Measurements from ENCODE around the gene GPSM1.

DNA sequence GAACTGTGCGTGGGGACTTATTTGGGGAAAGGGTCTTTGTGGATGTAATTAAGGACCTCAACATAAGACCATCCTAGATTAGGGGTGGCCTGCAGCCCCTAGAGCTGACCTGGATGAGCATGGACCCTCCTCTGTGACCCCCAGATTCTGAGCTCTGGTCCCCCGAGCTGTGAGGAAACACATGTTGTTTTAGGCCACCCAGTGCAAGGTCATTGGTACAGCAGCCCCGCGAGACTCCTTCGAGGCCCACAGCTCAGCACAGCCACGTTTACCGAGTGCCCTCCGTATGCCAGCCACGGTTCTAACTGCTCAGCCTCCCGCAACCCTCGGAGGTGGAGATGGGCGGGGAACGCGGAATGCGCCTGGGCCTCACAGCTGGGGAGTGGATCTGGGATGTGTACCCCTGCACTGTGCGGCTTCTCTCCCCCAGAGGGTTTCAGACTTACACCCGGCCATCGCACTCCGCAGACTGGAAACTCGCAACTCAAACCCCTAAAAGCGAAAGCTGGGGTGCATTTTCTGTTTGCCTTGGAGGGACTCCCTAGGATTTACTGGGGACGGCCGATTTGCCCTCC is 4.5 kb upstream of the GPSM1 start:
- no peak for TF ChIP-seq POLR2A (IDR thresholded peaks at IDR 0.05)
- TF ChIP-seq, protein P1, sequence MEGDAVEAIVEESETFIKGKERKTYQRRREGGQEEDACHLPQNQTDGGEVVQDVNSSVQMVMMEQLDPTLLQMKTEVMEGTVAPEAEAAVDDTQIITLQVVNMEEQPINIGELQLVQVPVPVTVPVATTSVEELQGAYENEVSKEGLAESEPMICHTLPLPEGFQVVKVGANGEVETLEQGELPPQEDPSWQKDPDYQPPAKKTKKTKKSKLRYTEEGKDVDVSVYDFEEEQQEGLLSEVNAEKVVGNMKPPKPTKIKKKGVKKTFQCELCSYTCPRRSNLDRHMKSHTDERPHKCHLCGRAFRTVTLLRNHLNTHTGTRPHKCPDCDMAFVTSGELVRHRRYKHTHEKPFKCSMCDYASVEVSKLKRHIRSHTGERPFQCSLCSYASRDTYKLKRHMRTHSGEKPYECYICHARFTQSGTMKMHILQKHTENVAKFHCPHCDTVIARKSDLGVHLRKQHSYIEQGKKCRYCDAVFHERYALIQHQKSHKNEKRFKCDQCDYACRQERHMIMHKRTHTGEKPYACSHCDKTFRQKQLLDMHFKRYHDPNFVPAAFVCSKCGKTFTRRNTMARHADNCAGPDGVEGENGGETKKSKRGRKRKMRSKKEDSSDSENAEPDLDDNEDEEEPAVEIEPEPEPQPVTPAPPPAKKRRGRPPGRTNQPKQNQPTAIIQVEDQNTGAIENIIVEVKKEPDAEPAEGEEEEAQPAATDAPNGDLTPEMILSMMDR (IDR thresholded peaks at IDR 0.05), result no peak
